Amniotic stem cell (primary cell): ENCODE results near the gene ZNF215.
"Not testable (repeated sequence)": the region's sequence is repeated elsewhere in the genome, so short reads cannot be mapped to it uniquely, and the experiment has no call there.

Experiments
- DNase-seq: peaks from one replicate; lab custom pipeline; 2025; lab: John Stamatoyannopoulos, UW

Gene ZNF215

DNA sequence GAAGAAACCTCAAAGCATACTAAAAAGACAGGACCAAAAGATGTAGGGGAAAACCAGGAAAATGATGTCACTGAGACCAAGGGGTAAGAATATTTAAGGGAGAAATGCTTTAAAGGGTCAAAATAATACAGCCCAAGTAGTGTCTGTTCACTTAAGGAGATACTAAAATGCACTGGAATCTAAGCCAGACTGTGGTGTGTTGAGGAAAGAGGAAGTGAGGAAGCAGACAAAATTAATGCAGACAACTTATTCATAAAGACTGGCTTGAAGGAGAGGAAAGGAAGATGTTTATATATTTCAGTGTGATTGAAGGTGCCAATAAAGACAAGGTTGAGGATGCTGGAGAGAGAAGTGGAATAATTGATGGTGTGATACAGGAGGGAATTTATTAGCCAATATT lies 15.7 kb downstream of the ZNF215 start:
- no peak for DNase-seq

DNA sequence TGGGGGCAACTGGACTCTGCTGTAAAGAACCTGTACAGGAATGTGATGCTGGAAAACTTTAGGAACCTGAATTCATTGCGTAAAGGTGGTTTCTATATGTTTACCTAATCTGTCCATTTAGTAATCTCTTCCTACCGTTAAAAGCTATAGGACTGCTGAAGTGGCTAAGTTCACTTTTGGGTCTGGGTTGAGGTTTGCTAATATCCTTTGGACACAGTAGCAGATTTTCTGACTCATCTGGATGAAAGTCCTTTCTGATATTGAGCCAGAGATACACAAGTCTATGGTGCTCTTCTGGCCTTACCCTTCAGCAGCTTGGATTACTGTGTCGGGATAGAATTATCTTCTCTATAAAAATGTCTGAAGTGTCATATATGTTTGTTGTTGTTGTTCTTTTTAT lies 16.9 kb downstream of the ZNF215 start:
- DNase-seq, result no peak

GRCh38 chr11:6954248-6954647 lies 28.0 kb downstream of the ZNF215 start:
- DNase-seq, result not testable (repeated sequence)

GRCh38 chr11:6962141-6962540 lies 35.9 kb downstream of the ZNF215 start:
- no peak for DNase-seq

DNA sequence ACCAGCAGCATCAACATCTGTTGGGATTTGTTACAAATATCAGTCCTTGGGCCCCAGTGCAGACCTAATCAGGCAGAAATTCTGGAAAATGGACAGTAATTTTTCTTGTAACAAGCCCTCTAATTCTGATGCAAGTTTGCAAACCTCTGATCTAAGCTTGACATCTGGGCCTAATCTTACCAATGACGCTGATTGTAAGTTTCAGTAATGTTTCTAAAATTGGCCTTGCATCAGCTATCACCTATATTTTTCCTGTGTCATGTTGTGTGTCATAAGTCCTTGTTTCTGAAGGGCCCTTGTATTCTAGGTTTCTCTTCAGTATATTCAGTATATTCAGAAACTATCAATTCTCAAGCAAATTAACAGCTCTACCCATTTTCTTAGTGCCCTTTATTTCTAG lies 36.4 kb downstream of the ZNF215 start:
- DNase-seq, result no peak

DNA sequence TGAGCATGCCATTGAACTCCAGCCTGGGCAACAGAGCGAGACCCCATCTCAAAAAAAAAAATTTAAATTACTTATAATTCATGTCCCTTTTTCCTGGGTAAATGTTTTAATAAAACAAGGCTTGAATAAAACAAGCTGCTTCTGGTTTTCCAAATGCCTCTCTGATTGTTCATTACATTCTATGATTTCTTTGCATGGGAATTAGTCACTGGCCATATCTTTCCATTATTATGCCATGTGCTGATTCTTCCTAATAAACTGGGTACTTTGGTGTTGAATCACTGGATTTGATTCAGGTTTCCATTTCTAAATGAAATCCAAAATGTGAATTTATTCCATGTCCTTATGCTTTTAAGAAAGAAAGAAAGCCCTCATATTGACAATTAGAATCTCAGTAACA lies 42.6 kb downstream of the ZNF215 start:
- DNase-seq, result no peak

GRCh38 chr11:6969854-6970253 lies 43.6 kb downstream of the ZNF215 start:
- DNase-seq, result not testable (repeated sequence)

- DNase-seq, result no peak
Measured at GRCh38 chr11:6979365-6979764, 53.1 kb downstream of the ZNF215 start.

- DNase-seq, result no peak
Measured at GRCh38 chr11:6986487-6986886, 60.3 kb downstream of the ZNF215 start.

- no peak for DNase-seq
Measured at GRCh38 chr11:6988506-6988905, 62.3 kb downstream of the ZNF215 start.

GRCh38 chr11:6991227-6991626 lies 65.0 kb downstream of the ZNF215 start:
- DNase-seq, result no peak

DNA sequence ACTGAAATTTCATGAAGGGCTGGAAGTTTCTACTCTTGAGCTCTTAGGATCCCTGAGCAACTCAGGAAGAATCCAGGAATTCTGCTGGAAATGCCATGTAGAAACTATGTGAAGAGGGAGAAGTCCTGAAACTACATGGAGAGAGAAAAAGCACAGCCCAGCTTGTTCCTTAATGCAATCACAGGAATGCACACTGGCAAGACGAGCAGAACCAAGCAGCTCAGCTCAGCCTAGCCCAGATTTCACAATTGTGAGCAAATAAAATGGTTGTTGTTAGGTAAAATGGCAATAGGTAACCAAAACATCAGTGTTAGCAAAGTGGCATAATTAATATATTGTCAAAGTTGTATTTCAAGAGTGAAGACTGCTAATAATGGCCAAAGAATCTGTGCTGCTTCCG lies 65.8 kb downstream of the ZNF215 start:
- DNase-seq, result no peak

DNA sequence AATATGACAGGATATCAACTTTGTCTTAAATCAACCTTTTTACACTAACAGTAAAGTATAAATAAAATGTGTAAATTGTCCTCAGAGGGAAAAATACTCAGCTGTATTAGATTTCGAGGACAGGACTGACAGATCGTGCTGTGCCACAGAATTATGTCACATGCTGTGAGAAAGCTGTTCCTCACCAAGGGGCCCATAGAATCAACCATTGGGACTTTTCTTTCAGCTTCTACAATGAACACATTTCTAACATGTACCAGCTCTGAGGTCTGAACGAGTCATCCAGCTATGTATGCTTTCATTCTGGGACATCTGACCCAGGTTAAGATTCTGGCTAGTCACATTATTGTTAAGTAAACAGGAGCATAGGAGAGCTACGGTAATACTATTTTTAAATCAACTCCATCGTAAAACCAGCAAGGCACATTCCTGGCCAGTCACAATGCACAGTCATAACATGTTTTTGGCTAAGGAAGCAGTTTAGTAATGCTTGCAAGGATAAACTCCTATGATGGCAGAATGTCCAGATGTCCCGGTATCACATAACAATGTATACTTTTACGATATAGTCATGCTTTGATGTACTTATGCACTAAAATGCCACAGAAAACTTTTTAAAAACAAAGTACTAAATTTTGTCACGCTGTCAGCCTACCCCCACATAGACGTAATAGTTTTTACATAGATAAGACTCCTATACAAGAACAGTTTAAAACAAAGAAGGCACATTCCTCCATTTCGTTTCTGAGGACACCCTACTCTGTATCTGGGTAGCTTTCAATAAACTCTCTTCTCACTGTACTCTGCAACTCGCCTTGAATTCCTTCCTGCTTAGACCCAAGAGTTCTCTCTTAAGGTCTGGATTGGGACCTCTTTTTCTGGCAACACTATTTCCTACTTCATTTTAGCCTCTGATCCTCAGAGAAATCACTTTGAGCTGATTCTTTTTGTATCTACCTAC lies 66.5 kb downstream of the ZNF215 start:
- no peak for DNase-seq

- no peak for DNase-seq
Measured at GRCh38 chr11:6995703-6996102, 69.5 kb downstream of the ZNF215 start.

GRCh38 chr11:7004482-7004881 lies 78.3 kb downstream of the ZNF215 start:
- no peak for DNase-seq
